ENCODE measurements around the gene NFATC1.

The NFATC1 gene

DNA sequence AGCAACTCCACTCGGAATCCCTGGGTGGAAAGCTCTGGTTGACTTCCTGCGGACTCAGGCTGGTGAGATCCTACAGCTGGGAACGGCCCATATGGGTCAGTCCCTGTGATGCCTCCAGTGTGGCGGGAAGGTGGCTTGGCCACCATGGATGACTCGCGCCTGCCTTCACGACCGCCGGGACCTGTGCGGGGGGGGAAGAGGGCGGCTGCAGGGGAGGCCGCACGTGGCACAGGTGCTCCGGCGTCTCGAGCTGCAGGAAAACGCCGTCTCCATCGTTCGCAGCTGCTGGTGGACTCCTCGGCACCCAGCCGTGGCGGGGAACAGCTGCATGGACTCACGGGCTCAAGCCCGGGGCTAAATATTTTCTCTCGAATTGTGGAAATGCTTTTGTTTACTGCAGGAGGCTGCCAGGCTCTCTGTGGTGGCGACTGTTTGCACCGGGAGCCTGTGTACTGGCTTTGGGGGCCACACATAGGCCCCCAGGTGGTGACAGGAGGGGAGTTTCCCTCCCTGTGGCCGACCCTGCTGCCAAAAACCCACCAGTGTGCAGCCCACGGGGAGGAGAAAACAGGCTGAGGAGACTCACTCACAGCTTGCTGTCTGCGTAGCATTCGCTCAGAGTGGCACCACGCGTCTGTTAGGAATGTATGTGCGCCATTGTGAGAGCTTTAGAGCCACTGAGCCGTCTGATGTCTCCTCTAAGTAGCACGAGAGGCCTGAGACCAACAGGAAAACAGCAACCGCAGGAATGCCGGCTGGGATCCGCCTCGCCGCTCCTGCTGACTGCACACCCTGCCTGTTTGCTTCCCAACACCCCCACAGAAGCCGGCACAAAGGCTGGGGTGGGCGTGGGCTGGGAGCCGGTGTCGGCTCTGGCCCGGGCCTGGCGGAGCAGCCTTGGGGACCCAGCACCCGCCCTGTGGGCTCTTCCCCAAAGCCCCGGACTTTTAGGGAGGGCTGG lies 89.2 kb downstream of the NFATC1 start:
- no peaks in the 10 kb centered on the region for H3K9me3 ChIP-seq (replicated peaks in 1 of 11)
- H3K9ac ChIP-seq = peak overlapping the region in 8 of 11 experiments; percentile 61 to 81 (median 76); a peak in 16 of 22 replicates
- H4K20me1 ChIP-seq = peaks cover 0 to 64% (median 13%) of the 10 kb centered on the region in 11 experiments; a peak in 10 of 22 replicates
- H3K4me3 ChIP-seq = peak overlapping the region in 9 of 10 experiments; percentile 24 to 60 (median 47); a peak in 16 of 20 replicates
- peak overlapping the region; percentile 71 to 100 (median 98) for H3K4me2 ChIP-seq
- peaks cover 22 to 91% (median 76%) of the 10 kb centered on the region in 10 experiments for H3K4me1 ChIP-seq
- H3K27ac ChIP-seq = peak overlapping the region in 8 of 11 experiments; percentile 68 to 93 (median 84); a peak in 16 of 22 replicates
- H3K36me3 ChIP-seq = peaks cover 0 to 26% (median 9%) of the 10 kb centered on the region in 11 experiments; a peak in 13 of 22 replicates
- peaks cover 0 to 36% (median 0%) of the 10 kb centered on the region in 11 experiments; a peak in 7 of 22 replicates for H3K27me3 ChIP-seq
- no peak for TF ChIP-seq Cebpa-rat (IDR thresholded peaks at IDR 0.05)

DNA sequence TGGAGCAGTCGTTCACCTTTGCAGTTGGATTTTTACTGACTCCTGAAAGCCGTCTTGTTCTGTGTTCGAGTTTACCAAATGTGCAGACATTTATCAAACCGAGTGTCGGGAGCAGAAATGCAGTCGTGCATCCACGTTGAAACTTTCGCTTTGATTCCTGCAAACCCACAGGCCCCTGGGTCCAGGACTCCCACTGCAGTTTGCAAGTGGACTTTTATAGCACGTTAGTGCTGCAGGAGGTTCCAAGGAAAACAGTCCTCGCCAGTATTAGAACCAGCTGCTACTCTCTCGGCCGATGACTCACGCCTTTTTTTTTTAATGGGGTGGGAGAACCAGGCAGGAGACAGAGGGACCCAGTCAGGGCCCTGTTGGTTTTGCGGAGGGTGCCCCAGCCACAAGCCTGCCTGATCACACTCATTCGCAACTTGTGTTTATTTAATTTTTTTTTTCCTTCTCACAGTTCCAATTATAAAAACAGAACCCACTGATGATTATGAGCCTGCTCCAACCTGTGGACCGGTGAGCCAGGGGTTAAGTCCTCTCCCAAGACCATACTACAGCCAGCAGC lies 90.1 kb downstream of the NFATC1 start:
- H3K4me2 ChIP-seq = peak overlapping the region; percentile 71 to 100 (median 98)
- peak overlapping the region in 1 of 10 experiments; percentile 56; a peak in 1 of 20 replicates for H3K4me3 ChIP-seq
- peak overlapping the region in 8 of 11 experiments; percentile 33 to 93 (median 82); a peak in 12 of 22 replicates for H3K27ac ChIP-seq
- H3K4me1 ChIP-seq = peaks cover 22 to 91% (median 79%) of the 10 kb centered on the region in 10 experiments
- peak overlapping the region in 8 of 11 experiments; percentile 61 to 81 (median 76); a peak in 11 of 22 replicates for H3K9ac ChIP-seq
- peaks cover 0 to 36% (median 0%) of the 10 kb centered on the region in 11 experiments; a peak in 7 of 22 replicates for H3K27me3 ChIP-seq
- no peaks in the 10 kb centered on the region for H3K9me3 ChIP-seq (replicated peaks in 1 of 11)
- TF ChIP-seq Cebpa-rat (IDR thresholded peaks at IDR 0.05) = no peak
- H4K20me1 ChIP-seq = peaks cover 0 to 64% (median 10%) of the 10 kb centered on the region in 11 experiments; a peak in 11 of 22 replicates
- H3K36me3 ChIP-seq = peaks cover 0 to 26% (median 9%) of the 10 kb centered on the region in 11 experiments; a peak in 13 of 22 replicates

DNA sequence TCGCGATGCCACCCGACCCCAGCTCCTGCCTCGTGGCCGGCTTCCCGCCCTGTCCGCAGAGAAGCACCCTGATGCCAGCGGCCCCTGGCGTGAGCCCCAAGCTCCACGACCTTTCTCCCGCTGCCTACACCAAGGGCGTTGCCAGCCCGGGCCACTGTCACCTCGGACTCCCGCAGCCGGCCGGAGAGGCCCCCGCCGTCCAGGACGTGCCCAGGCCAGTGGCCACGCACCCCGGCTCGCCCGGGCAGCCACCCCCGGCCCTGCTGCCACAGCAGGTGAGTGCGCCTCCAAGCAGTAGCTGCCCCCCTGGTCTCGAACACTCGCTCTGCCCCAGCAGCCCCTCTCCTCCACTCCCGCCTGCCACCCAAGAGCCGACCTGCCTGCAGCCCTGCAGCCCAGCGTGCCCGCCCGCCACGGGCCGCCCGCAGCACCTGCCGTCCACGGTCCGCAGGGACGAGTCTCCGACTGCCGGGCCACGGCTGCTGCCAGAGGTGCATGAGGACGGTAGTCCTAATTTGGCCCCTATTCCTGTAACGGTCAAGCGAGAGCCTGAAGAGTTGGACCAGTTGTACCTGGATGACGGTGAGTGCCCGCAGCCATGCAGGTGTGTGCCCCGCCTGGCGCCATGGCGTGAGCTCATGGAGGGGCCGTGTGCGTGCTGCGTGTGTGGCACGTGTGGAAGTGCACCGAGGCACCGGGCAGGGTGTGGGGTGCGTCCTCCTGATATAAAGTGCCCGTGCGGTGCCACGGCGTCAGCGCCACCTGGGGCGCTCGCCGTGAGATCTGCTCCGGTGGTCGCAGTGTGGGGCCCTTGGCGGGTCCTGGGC lies 90.8 kb downstream of the NFATC1 start:
- H3K27ac ChIP-seq = peak overlapping the region in 6 of 11 experiments; percentile 75 to 93 (median 84); a peak in 10 of 22 replicates
- peaks cover 0 to 36% (median 0%) of the 10 kb centered on the region in 11 experiments; a peak in 7 of 22 replicates for H3K27me3 ChIP-seq
- H3K4me1 ChIP-seq = peaks cover 22 to 91% (median 85%) of the 10 kb centered on the region in 10 experiments
- H3K9ac ChIP-seq = peak overlapping the region in 6 of 11 experiments; percentile 61 to 81 (median 76); a peak in 4 of 22 replicates
- H3K36me3 ChIP-seq = peaks cover 0 to 28% (median 9%) of the 10 kb centered on the region in 11 experiments; a peak in 13 of 22 replicates
- H4K20me1 ChIP-seq = peaks cover 0 to 68% (median 14%) of the 10 kb centered on the region in 11 experiments; a peak in 11 of 22 replicates
- TF ChIP-seq Cebpa-rat (IDR thresholded peaks at IDR 0.05) = no peak
- no peaks in the 10 kb centered on the region for H3K9me3 ChIP-seq (replicated peaks in 1 of 11)
- H3K4me2 ChIP-seq = peak overlapping the region in 10 of 11 experiments; percentile 83 to 100 (median 98); a peak in 19 of 22 replicates
- no peak overlapping the region for H3K4me3 ChIP-seq

DNA sequence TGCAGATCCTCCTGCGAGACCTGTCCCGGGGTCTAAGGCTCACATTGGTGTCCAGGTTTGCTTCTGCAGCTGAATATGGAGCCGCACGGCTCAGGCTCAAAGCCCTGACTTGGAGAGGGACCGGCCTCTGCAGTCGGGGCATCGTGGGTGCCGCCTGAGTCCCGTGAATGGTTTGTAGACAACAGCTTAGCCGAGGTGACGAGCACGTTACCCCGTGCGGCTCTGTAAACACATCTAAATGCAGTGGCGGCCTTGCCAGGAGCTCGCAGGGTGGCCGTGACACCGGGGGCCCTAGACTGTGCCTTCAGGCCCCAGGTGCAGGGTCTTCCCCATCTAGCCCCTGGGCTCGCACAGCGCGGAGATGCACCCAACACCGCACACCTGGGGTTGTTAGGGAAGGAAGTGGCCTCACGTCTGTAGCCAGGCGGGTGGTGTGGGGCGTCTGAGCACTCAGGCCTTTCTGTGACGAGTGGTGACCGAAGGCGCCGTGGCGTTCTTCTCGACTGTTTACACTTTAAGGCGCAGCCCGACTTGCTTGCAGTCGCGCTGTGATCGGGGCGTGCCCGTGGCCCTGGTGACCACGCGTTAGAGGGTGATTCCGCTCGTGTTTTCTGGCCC lies 91.6 kb downstream of the NFATC1 start:
- H3K4me2 ChIP-seq = peak overlapping the region in 9 of 11 experiments; percentile 83 to 100 (median 98); a peak in 17 of 22 replicates
- peak overlapping the region in 2 of 11 experiments; percentile 86 to 89; a peak in 3 of 22 replicates for H3K27ac ChIP-seq
- no peak overlapping the region for H3K4me3 ChIP-seq
- H3K9ac ChIP-seq = peak overlapping the region in 1 of 11 experiments; percentile 50; a peak in 1 of 22 replicates
- no peaks in the 10 kb centered on the region for H3K9me3 ChIP-seq (replicated peaks in 1 of 11)
- peaks cover 22 to 97% (median 93%) of the 10 kb centered on the region in 10 experiments for H3K4me1 ChIP-seq
- TF ChIP-seq Cebpa-rat (IDR thresholded peaks at IDR 0.05) = no peak
- H3K27me3 ChIP-seq = peaks cover 0 to 36% (median 0%) of the 10 kb centered on the region in 11 experiments; a peak in 7 of 22 replicates
- H4K20me1 ChIP-seq = peaks cover 0 to 68% (median 14%) of the 10 kb centered on the region in 11 experiments; a peak in 11 of 22 replicates
- H3K36me3 ChIP-seq = peaks cover 0 to 36% (median 9%) of the 10 kb centered on the region in 11 experiments; a peak in 13 of 22 replicates

DNA sequence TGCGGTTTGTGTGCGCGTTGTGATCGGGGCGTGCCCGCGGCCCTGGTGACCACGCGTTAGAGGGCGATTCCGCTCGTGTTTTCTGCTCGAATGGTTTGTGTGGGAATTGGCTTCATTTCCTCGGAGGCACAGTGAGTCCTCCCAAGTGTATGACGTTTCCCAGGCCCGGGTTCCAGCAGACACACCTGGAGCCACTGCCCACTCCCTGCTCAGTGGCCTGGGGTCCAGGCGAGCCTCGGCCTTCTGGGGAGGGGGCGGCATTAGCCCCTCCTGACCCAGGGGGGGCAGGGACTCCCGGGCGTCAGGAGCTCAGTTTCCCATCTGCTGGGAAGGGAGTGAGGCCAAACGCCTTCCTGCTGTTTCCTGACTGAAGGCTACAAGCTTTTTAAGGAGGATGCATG lies 92.1 kb downstream of the NFATC1 start:
- H3K4me2 ChIP-seq = peak overlapping the region in 9 of 11 experiments; percentile 83 to 100 (median 98); a peak in 17 of 22 replicates
- peaks cover 0 to 68% (median 14%) of the 10 kb centered on the region in 11 experiments; a peak in 11 of 22 replicates for H4K20me1 ChIP-seq
- H3K4me3 ChIP-seq = no peak overlapping the region
- TF ChIP-seq Cebpa-rat (IDR thresholded peaks at IDR 0.05) = no peak
- peak overlapping the region in 1 of 11 experiments; percentile 50; a peak in 1 of 22 replicates for H3K9ac ChIP-seq
- H3K9me3 ChIP-seq (replicated peaks in 1 of 11) = peaks cover 0 to 1% (median 0%) of the 10 kb centered on the region in 11 experiments; a peak in 1 of 22 replicates
- peaks cover 22 to 97% (median 94%) of the 10 kb centered on the region in 10 experiments for H3K4me1 ChIP-seq
- peaks cover 2 to 37% (median 9%) of the 10 kb centered on the region in 11 experiments; a peak in 14 of 22 replicates for H3K36me3 ChIP-seq
- H3K27ac ChIP-seq = peak overlapping the region in 1 of 11 experiments; percentile 89; a peak in 2 of 22 replicates
- H3K27me3 ChIP-seq = peaks cover 0 to 36% (median 0%) of the 10 kb centered on the region in 11 experiments; a peak in 7 of 22 replicates

GRCh38 chr18:79488311-79489050 lies 92.8 kb downstream of the NFATC1 start:
- H4K20me1 ChIP-seq = peaks cover 0 to 68% (median 14%) of the 10 kb centered on the region in 11 experiments; a peak in 11 of 22 replicates
- H3K27ac ChIP-seq = 0 out of 22 replicates have a peak overlapping the region, but pooled peaks of 1 of the 11 experiments have one; percentile 89
- H3K4me2 ChIP-seq = peak overlapping the region in 9 of 11 experiments; percentile 83 to 100 (median 98); a peak in 17 of 22 replicates
- H3K36me3 ChIP-seq = peaks cover 8 to 43% (median 15%) of the 10 kb centered on the region in 11 experiments; a peak in 19 of 22 replicates
- H3K9ac ChIP-seq = peak overlapping the region in 1 of 11 experiments; percentile 50; a peak in 1 of 22 replicates
- TF ChIP-seq Cebpa-rat (IDR thresholded peaks at IDR 0.05) = no peak
- H3K4me3 ChIP-seq = no peak overlapping the region
- H3K27me3 ChIP-seq = peaks cover 0 to 36% (median 0%) of the 10 kb centered on the region in 11 experiments; a peak in 7 of 22 replicates
- H3K9me3 ChIP-seq (replicated peaks in 1 of 11) = peaks cover 0 to 8% (median 3%) of the 10 kb centered on the region in 11 experiments; a peak in 7 of 22 replicates
- peaks cover 22 to 96% (median 90%) of the 10 kb centered on the region in 10 experiments for H3K4me1 ChIP-seq

All from BLaER1 treated with 17β-estradiol and CSF1 and Interleukin-3, amounts not matched to agents 10 nM and 100 nM (cell line).